ENCODE results near the gene RAB5B. TPM values are rescaled to one million over a fixed set of nuclear protein-coding genes. Genes with fewer than 3 reads are reported as not detected.

The RAB5B gene
- total RNA-seq, 3 donors from 2014 or later: 131 to 179 (median 173) TPM

GRCh38 chr12:55932551-55932910, 41.3 kb upstream of the RAB5B start:
- no peak for TF ChIP-seq CTCF (IDR thresholded peaks at IDR 0.05)
- Histone ChIP-seq H3K9me3 (no peaks in the 10 kb centered on the region), H3K4me3 (peak overlapping the region; percentile 56), H3K36me3 (ENCODE audit: low read depth) (no peaks in the 10 kb centered on the region), H3K4me1 (ENCODE audit: low read depth) (peaks cover 34% of the 10 kb centered on the region)
- intact Hi-C loops (cut with DNase I, micrococcal nuclease): loop anchor here in 1 of 2 donors (10.0 kb wide), 2 partner anchors 118 to 198 kb away; partner anchors contain the start of genes ORMDL2 and SARNP
- DNase-seq (peak in 2 of 3 donors; percentile 47 to 58), ATAC-seq (peak; percentile 25)

GRCh38 chr12:55933169-55933798, 40.6 kb upstream of the RAB5B start:
- Histone ChIP-seq H3K4me3 (no peak overlapping the region), H3K36me3 (ENCODE audit: low read depth) (no peaks in the 10 kb centered on the region), H3K4me1 (ENCODE audit: low read depth) (peaks cover 34% of the 10 kb centered on the region), H3K9me3 (no peaks in the 10 kb centered on the region)
- DNase-seq (peak; percentile 50 to 73 (median 57)), ATAC-seq (peak; percentile 38)
- TF ChIP-seq CTCF (IDR thresholded peaks at IDR 0.05): no peak
- intact Hi-C loops (cut with DNase I, micrococcal nuclease): loop anchor here in 1 of 2 donors (10.0 kb wide), 2 partner anchors 118 to 198 kb away; partner anchors contain the start of genes ORMDL2 and SARNP

- DNase-seq (no peak), ATAC-seq (no peak)
- peaks cover 28% of the 10 kb centered on the region for H3K4me1 ChIP-seq (ENCODE audit: low read depth)
- no peaks in the 10 kb centered on the region for H3K9me3 ChIP-seq
- no peak for TF ChIP-seq CTCF (IDR thresholded peaks at IDR 0.05)
- H3K4me3 ChIP-seq: no peak overlapping the region
- intact Hi-C loops (cut with DNase I, micrococcal nuclease): loop anchor here in 1 of 2 donors (10.0 kb wide), 2 partner anchors 119 to 199 kb away; partner anchors contain the start of genes ORMDL2 and SARNP
- H3K36me3 ChIP-seq (ENCODE audit: low read depth): no peaks in the 10 kb centered on the region
Observed at GRCh38 chr12:55933799-55934742, 39.8 kb upstream of the RAB5B start.

- DNase-seq (no peak), ATAC-seq (no peak)
- no peak overlapping the region for H3K4me3 ChIP-seq
- TF ChIP-seq CTCF (IDR thresholded peaks at IDR 0.05): no peak
- H3K9me3 ChIP-seq: no peaks in the 10 kb centered on the region
- peaks cover 22% of the 10 kb centered on the region for H3K4me1 ChIP-seq (ENCODE audit: low read depth)
- intact Hi-C loops (cut with DNase I, micrococcal nuclease): loop anchor here in 1 of 2 donors (10.0 kb wide), 2 partner anchors 120 to 200 kb away; partner anchors contain the start of genes ORMDL2 and SARNP
- no peaks in the 10 kb centered on the region for H3K36me3 ChIP-seq (ENCODE audit: low read depth)
Observed at GRCh38 chr12:55934773-55935172, 39.1 kb upstream of the RAB5B start.

GRCh38 chr12:55935738-55936151, 38.1 kb upstream of the RAB5B start:
- Histone ChIP-seq H3K9me3 (no peaks in the 10 kb centered on the region), H3K4me3 (no peak overlapping the region), H3K4me1 (ENCODE audit: low read depth) (peaks cover 21% of the 10 kb centered on the region), H3K36me3 (ENCODE audit: low read depth) (no peaks in the 10 kb centered on the region)
- no peak for TF ChIP-seq CTCF (IDR thresholded peaks at IDR 0.05)
- DNase-seq (peak in 2 of 3 donors; percentile 42 to 68), ATAC-seq (no peak)
- intact Hi-C loops (cut with DNase I, micrococcal nuclease): loop anchor here in 1 of 2 donors (10.0 kb wide), 2 partner anchors 121 to 201 kb away; partner anchors contain the start of genes ORMDL2 and SARNP
